HepG2 (cell line): ENCODE measurements around the gene NDC80. TPM values are rescaled to one million over a fixed set of nuclear protein-coding genes. Genes with fewer than 3 reads are reported as not detected.

Source experiments
- AHDC1 ChIP-seq: sonication (generic); formaldehyde crosslinking; IDR thresholded peaks from 2 replicates; pipeline ENCODE4 v1.5.1; 2020; ENCODE audit warnings: mild to moderate bottlenecking, missing genetic modification reagents, borderline replicate concordance
- MLX ChIP-seq: IDR thresholded peaks from 2 replicates; pipeline ENCODE4 v1.6.1; 2016
- PLSCR1 ChIP-seq: sonication (generic); formaldehyde crosslinking; IDR thresholded peaks from 2 replicates; pipeline ENCODE4 v1.5.0; 2020; ENCODE audit warnings: missing genetic modification reagents, mild to moderate bottlenecking, borderline replicate concordance
- STAG1 ChIP-seq: sonication (generic); formaldehyde crosslinking; IDR thresholded peaks from 2 replicates; pipeline ENCODE4 v1.4.0; 2020; ENCODE audit warnings: missing genetic modification reagents
- ZFP90 ChIP-seq: sonication (generic); formaldehyde crosslinking; IDR thresholded peaks from 2 replicates; pipeline ENCODE4 v1.8.0; 2022; ENCODE audit warnings: missing genetic modification reagents, mild to moderate bottlenecking, inconsistent platforms, borderline replicate concordance
- ZNF318 ChIP-seq: sonication (generic); formaldehyde crosslinking; IDR thresholded peaks from 2 replicates; pipeline ENCODE4 v1.4.0; 2020; ENCODE audit warnings: mild to moderate bottlenecking, missing genetic modification reagents
- ZNF503 ChIP-seq: sonication (generic); formaldehyde crosslinking; IDR thresholded peaks from 2 replicates; pipeline ENCODE4 v1.4.0; 2020; ENCODE audit warnings: missing genetic modification reagents
- ZNF83 ChIP-seq: sonication (generic); formaldehyde crosslinking; IDR thresholded peaks from 2 replicates; pipeline ENCODE4 v1.4.0; 2020; ENCODE audit warnings: missing genetic modification reagents, mild to moderate bottlenecking, borderline replicate concordance
- polyA plus RNA-seq, 8 experiments: library from polyadenylated mRNA; depleted of rRNA in 3 of 8; stranded (reverse) in 7 of 8; unstranded in 1 of 8; fragments of >200 nt; fragmentation: Illumina TruSeq in 4 of 8; extraction: Trizol in 4 of 8; gene quantifications; 2 replicates each; pipeline versions ENCODE4 v1.2.1 to v1.2.3, GENCODE V29; 2011 to 2016; ENCODE audit warnings: low read depth in 4 of 8, missing spikeins in 1 of 8, mixed read lengths in 1 of 8; ENCODE audit not compliant: insufficient read depth in 1 of 8
- total RNA-seq, 5 experiments: library from RNA; depleted of rRNA; stranded (reverse); fragments of >200 nt; fragmentation: Illumina TruSeq; extraction: Trizol; gene quantifications; 2 replicates each; pipeline ENCODE4 v1.2.3, GENCODE V29; 2016; ENCODE audit warnings: low read depth in 1 of 5

The NDC80 gene
- total and polyA plus RNA-seq, 2 of the 13 experiments (the other 11 are each of a cell fraction or from before 2014, with no cell fraction given) = 9.6 to 33.0 TPM

GRCh38 chr18:2571200-2572170 lies at the start of gene NDC80, which contains the start of gene METTL4 (continued):
- TF ChIP-seq MLX (CRISPR knock-in tag) (no peak), AHDC1 (CRISPR knock-in tag) (0 out of 2 replicates have a peak, but pooled peaks have one; percentile 47), ZNF503 (CRISPR knock-in tag) (no peak; the same call in 1 of the 2 replicates), PLSCR1 (no peak), STAG1 (CRISPR knock-in tag) (no peak), ZNF318 (CRISPR knock-in tag) (no peak), ZFP90 (CRISPR knock-in tag) (0 out of 2 replicates have a peak, but pooled peaks have one; percentile 54), ZNF83 (CRISPR knock-in tag) (peak; percentile 60; the same call in 1 of the 2 replicates)
